Measurements from ENCODE around the gene PKP3. TPM values are rescaled to one million over a fixed set of nuclear protein-coding genes. Genes with fewer than 3 reads are reported as not detected.
A peak's percentile ranks its signal among the peaks of the same experiment; 100 is the strongest.

PKP3 gene
- total and polyA plus RNA-seq, 2 donors (not counting 1 experiment from before 2014, with no cell fraction given), result 0.78 TPM; not detected in 1

- Histone ChIP-seq H3K27ac (ENCODE audit: low read length in 2 of 2) (no peak overlapping the region), H3K9ac (ENCODE audit: low read length) (no peak overlapping the region), H3K9me3 (ENCODE audit: control extremely low read depth in 1 of 3, control insufficient read depth in 2 of 3, insufficient read depth in 1 of 3, low read length in 2 of 3) (no peaks in the 10 kb centered on the region), H3K79me2 (ENCODE audit: control insufficient read depth, insufficient read depth, low read length) (peaks cover 35% of the 10 kb centered on the region), H2AFZ (ENCODE audit: insufficient read depth, low read depth, low read length, poor library complexity, severe bottlenecking) (no peak overlapping the region), H4K20me1 (ENCODE audit: control insufficient read depth, insufficient read depth, low read length, poor library complexity, severe bottlenecking) (no peaks in the 10 kb centered on the region), H3K4me1 (ENCODE audit: control insufficient read depth in 2 of 2, insufficient read depth in 2 of 2, low read length in 2 of 2) (peaks cover 39 to 54% of the 10 kb centered on the region in 2 donors), H3K4me2 (replicated peaks; ENCODE audit: low read depth, low read length, poor library complexity, severe bottlenecking) (peak overlapping the region; percentile 14), H3K27me3 (replicated peaks in 1 of 4; ENCODE audit: control extremely low read depth in 1 of 4, control insufficient read depth in 3 of 4, insufficient read depth in 4 of 4, low read length in 3 of 4) (no peaks in the 10 kb centered on the region), H3K4me3 (ENCODE audit: control extremely low read depth in 1 of 5, extremely low read depth in 1 of 5, insufficient read depth in 1 of 5, low read depth in 2 of 5, low read length in 4 of 5) (no peak overlapping the region), H3K36me3 (replicated peaks in 1 of 2; ENCODE audit: control extremely low read depth in 1 of 2, control insufficient read depth in 1 of 2, extremely low read depth in 1 of 2, insufficient read depth in 2 of 2, low read length in 1 of 2) (peaks cover 0 to 7% of the 10 kb centered on the region in 2 experiments)
- DNase-seq (no peak), ATAC-seq (ENCODE audit: low read depth) (no peak)
- peak overlapping the region; percentile 37 for H3K4me3 Mint-ChIP-seq
- no peaks in the 10 kb centered on the region for H3K27me3 Mint-ChIP-seq
- no peaks in the 10 kb centered on the region for H3K9me3 Mint-ChIP-seq (ENCODE audit: insufficient read depth)
- TF ChIP-seq CTCF (IDR thresholded peaks at IDR 0.05) (no peak), EZH2 (IDR thresholded peaks at IDR 0.05; ENCODE audit: borderline replicate concordance, insufficient read depth, low read depth, low read length, poor library complexity, severe bottlenecking) (no peak)
- POLR2A ChIA-PET, result no interaction called here
- CTCF ChIA-PET, result interaction anchor here (1.7 to 4.8 kb wide), 4 partner anchors 11 to 274 kb away, joined by 3 to 34 read pairs (median 20); partner anchors contain the start of genes ANO9, BET1L and RIC8A
- peaks cover 36% of the 10 kb centered on the region for H3K4me1 Mint-ChIP-seq
- intact Hi-C loops (cut with micrococcal nuclease), result loop anchor here (10.0 kb wide), 1 partner anchor 343 kb away; the partner anchor contains the start of genes CEND1 and SLC25A22
- WGBS (ENCODE audit: insufficient coverage), result 82% methylated on average over 12 of the region's 12 CpGs
- H3K27ac Mint-ChIP-seq, result no peak overlapping the region
Observed at GRCh38 chr11:452203-452744, 58.3 kb downstream of the PKP3 start.

GRCh38 chr11:452916-453527 lies 59.0 kb downstream of the PKP3 start:
- ChIA-PET CTCF (no interaction called here), POLR2A (no interaction called here)
- H4K20me1 ChIP-seq (ENCODE audit: control insufficient read depth, insufficient read depth, low read length, poor library complexity, severe bottlenecking), result no peaks in the 10 kb centered on the region
- no peaks in the 10 kb centered on the region for H3K27me3 ChIP-seq (replicated peaks in 1 of 4; ENCODE audit: control extremely low read depth in 1 of 4, control insufficient read depth in 3 of 4, insufficient read depth in 4 of 4, low read length in 3 of 4)
- Mint-ChIP-seq H3K4me1 (peaks cover 43% of the 10 kb centered on the region), H3K27ac (no peak overlapping the region), H3K9me3 (ENCODE audit: insufficient read depth) (no peaks in the 10 kb centered on the region), H3K27me3 (no peaks in the 10 kb centered on the region), H3K4me3 (peak overlapping the region; percentile 29)
- H3K4me1 ChIP-seq (ENCODE audit: control insufficient read depth in 2 of 2, insufficient read depth in 2 of 2, low read length in 2 of 2), result peaks cover 46 to 57% of the 10 kb centered on the region in 2 donors
- no peak overlapping the region for H2AFZ ChIP-seq (ENCODE audit: insufficient read depth, low read depth, low read length, poor library complexity, severe bottlenecking)
- WGBS (ENCODE audit: insufficient coverage), result 91% methylated on average over 17 of the region's 19 CpGs
- ATAC-seq (ENCODE audit: low read depth) (no peak), DNase-seq (no peak)
- no peak overlapping the region for H3K27ac ChIP-seq (ENCODE audit: low read length in 2 of 2)
- peaks cover 35% of the 10 kb centered on the region for H3K79me2 ChIP-seq (ENCODE audit: control insufficient read depth, insufficient read depth, low read length)
- H3K9me3 ChIP-seq (ENCODE audit: control extremely low read depth in 1 of 3, control insufficient read depth in 2 of 3, insufficient read depth in 1 of 3, low read length in 2 of 3), result no peaks in the 10 kb centered on the region
- intact Hi-C loops (cut with micrococcal nuclease), result loop anchor here (10.0 kb wide), 1 partner anchor 342 kb away; the partner anchor contains the start of genes CEND1 and SLC25A22
- H3K4me3 ChIP-seq (ENCODE audit: control extremely low read depth in 1 of 5, extremely low read depth in 1 of 5, insufficient read depth in 1 of 5, low read depth in 2 of 5, low read length in 4 of 5), result no peak overlapping the region
- TF ChIP-seq CTCF (IDR thresholded peaks at IDR 0.05) (no peak), EZH2 (IDR thresholded peaks at IDR 0.05; ENCODE audit: borderline replicate concordance, insufficient read depth, low read depth, low read length, poor library complexity, severe bottlenecking) (no peak)
- H3K4me2 ChIP-seq (replicated peaks; ENCODE audit: low read depth, low read length, poor library complexity, severe bottlenecking), result no peak overlapping the region
- no peak overlapping the region for H3K9ac ChIP-seq (ENCODE audit: low read length)
- peaks cover 0 to 7% of the 10 kb centered on the region in 2 experiments for H3K36me3 ChIP-seq (replicated peaks in 1 of 2; ENCODE audit: control extremely low read depth in 1 of 2, control insufficient read depth in 1 of 2, extremely low read depth in 1 of 2, insufficient read depth in 2 of 2, low read length in 1 of 2)
